GDM1 (cell line): ENCODE results near the gene ROBO1.
"Not testable (repeated sequence)": the region's sequence is repeated elsewhere in the genome, so short reads cannot be mapped to it uniquely, and the experiment has no call there.

Source experiments
- DNase-seq: peaks from one replicate; lab custom pipeline; 2025; lab: John Stamatoyannopoulos, UW

Gene ROBO1

GRCh38 chr3:79767905-79768267 lies at the start of gene ROBO1:
Gene ROBO1, minus strand, starts transcription at chr3:79767998.
- DNase-seq, result no peak

- no peak for DNase-seq
Observed at GRCh38 chr3:79817224-79817623, 49.4 kb upstream of the ROBO1 start.

GRCh38 chr3:79815478-79815877 lies 47.7 kb upstream of the ROBO1 start:
- no peak for DNase-seq

- DNase-seq, result no peak
Observed at GRCh38 chr3:79810581-79810980, 42.8 kb upstream of the ROBO1 start.

GRCh38 chr3:79810092-79810491 lies 42.3 kb upstream of the ROBO1 start:
- DNase-seq, result no peak

GRCh38 chr3:79809106-79809505 lies 41.3 kb upstream of the ROBO1 start:
- DNase-seq, result no peak

GRCh38 chr3:79808515-79808914 lies 40.7 kb upstream of the ROBO1 start:
- DNase-seq, result no peak

- not testable (repeated sequence) for DNase-seq
Observed at GRCh38 chr3:79790177-79790576, 22.4 kb upstream of the ROBO1 start.

GRCh38 chr3:79773291-79773690 lies 5.5 kb upstream of the ROBO1 start:
- no peak for DNase-seq

GRCh38 chr3:79769229-79769628 lies 1.4 kb upstream of the ROBO1 start:
- no peak for DNase-seq

GRCh38 chr3:79767194-79767904 lies 449 bp downstream of the ROBO1 start:
- no peak for DNase-seq

GRCh38 chr3:79766496-79767193 lies 1.2 kb downstream of the ROBO1 start:
- DNase-seq, result no peak

GRCh38 chr3:79765911-79766310 lies 1.9 kb downstream of the ROBO1 start:
- no peak for DNase-seq

- no peak for DNase-seq
Observed at GRCh38 chr3:79761441-79761840, 6.4 kb downstream of the ROBO1 start.

- DNase-seq, result no peak
Observed at GRCh38 chr3:79751703-79752102, 16.1 kb downstream of the ROBO1 start.

- DNase-seq, result no peak
Observed at GRCh38 chr3:79737530-79737929, 30.3 kb downstream of the ROBO1 start.

GRCh38 chr3:79729096-79729495 lies 38.7 kb downstream of the ROBO1 start:
- DNase-seq, result no peak

GRCh38 chr3:79726786-79727185 lies 41.0 kb downstream of the ROBO1 start:
- DNase-seq, result no peak

GRCh38 chr3:79724206-79724605 lies 43.6 kb downstream of the ROBO1 start:
- DNase-seq, result no peak

- no peak for DNase-seq
Observed at GRCh38 chr3:79690072-79690471, 77.7 kb downstream of the ROBO1 start.

GRCh38 chr3:79685108-79685507 lies 82.7 kb downstream of the ROBO1 start:
- no peak for DNase-seq

- DNase-seq, result no peak
Observed at GRCh38 chr3:79684041-79684440, 83.8 kb downstream of the ROBO1 start.

GRCh38 chr3:79672731-79673130 lies 95.1 kb downstream of the ROBO1 start:
- no peak for DNase-seq

- DNase-seq, result no peak
Observed at GRCh38 chr3:79672075-79672474, 95.7 kb downstream of the ROBO1 start.
